Astrocyte of the spinal cord (primary cell): Measurements from ENCODE around the gene FNDC11.

Experiments used
- DNase-seq: peaks from one replicate; pipeline ENCODE4 v3.0.0; 2011; ENCODE audit warnings: low read depth, low spot score
- H3K4me3 ChIP-seq: 2 replicates; pipeline ENCODE4 v1.5.1; 2011; ENCODE audit warnings: low read depth, mild to moderate bottlenecking, low read length, moderate library complexity
- CTCF ChIP-seq: IDR thresholded peaks from 2 replicates; pipeline ENCODE4 v1.5.1; 2012; ENCODE audit warnings: low read depth, mild to moderate bottlenecking, low read length, inconsistent platforms
- in situ Hi-C: cut with HindIII; loops from 2 replicates; pipeline ENCODE4 v1.10.0; 2017; ENCODE audit warnings: low sequenced_read_pairs

Gene FNDC11

GRCh38 chr20:63577317-63577894, 23.4 kb downstream of the FNDC11 start:
- in situ Hi-C loops, result no loop called here
- no peak for DNase-seq
- no peak overlapping the region for H3K4me3 ChIP-seq
- no peak for TF ChIP-seq CTCF

GRCh38 chr20:63578224-63579016, 24.5 kb downstream of the FNDC11 start:
- H3K4me3 ChIP-seq, result no peak overlapping the region
- TF ChIP-seq CTCF, result no peak
- in situ Hi-C loops, result no loop called here
- DNase-seq, result no peak

GRCh38 chr20:63579017-63579694, 25.2 kb downstream of the FNDC11 start:
- no peak overlapping the region for H3K4me3 ChIP-seq
- no peak for TF ChIP-seq CTCF
- in situ Hi-C loops, result no loop called here
- DNase-seq, result no peak

GRCh38 chr20:63580796-63581461, 27.0 kb downstream of the FNDC11 start:
- peak; percentile 39 for DNase-seq
- in situ Hi-C loops, result no loop called here
- no peak overlapping the region for H3K4me3 ChIP-seq
- TF ChIP-seq CTCF, result peak; percentile 63

GRCh38 chr20:63582382-63583063, 28.6 kb downstream of the FNDC11 start:
- TF ChIP-seq CTCF, result no peak
- no peak overlapping the region for H3K4me3 ChIP-seq
- no peak for DNase-seq
- in situ Hi-C loops, result no loop called here
